T-cell (primary cell): ENCODE data around the gene DPEP1. TPM values are rescaled to one million over a fixed set of nuclear protein-coding genes. Genes with fewer than 3 reads are reported as not detected.

Experiments used
- ATAC-seq, 4 experiments: fragments of 200-7000 bp in 3 of 4; fragments of 150-1000 bp in 1 of 4; cut with Tn5 transposase; replicated peaks in 1 of 4; 1 replicate in 3 of 4; 2 replicates in 1 of 4; pipeline ENCODE4 v1.10.0; 2021; ENCODE audit warnings: moderate library complexity in 3 of 4, mild to moderate bottlenecking in 2 of 4, moderate number of reproducible peaks in 1 of 4
- CTCF ChIA-PET, 2 donors: fragments of 300-600 bp; sonication (Branson Sonifier 250); formaldehyde crosslinking; loops; one replicate each; lab custom pipeline; 2022; ENCODE audit warnings: antibody characterized with exemption in 2 of 2; lab: Charles Lee
- POLR2A ChIA-PET, 2 donors: fragments of 300-600 bp; sonication (Branson Sonifier 250); formaldehyde crosslinking; loops; one replicate each; lab custom pipeline; 2022; ENCODE audit warnings: antibody characterized with exemption in 2 of 2; lab: Charles Lee
- DNase-seq, 35 experiments: peaks; one replicate each; pipeline versions ENCODE4 v3.0.0 to v3.0.0-alpha.2; 2013 to 2023
- H3K27ac ChIP-seq: one replicate; pipeline ENCODE4 v1.5.1; 2013; ENCODE audit warnings: low read length
- H3K27me3 ChIP-seq, 2 experiments: replicated peaks in 1 of 2; 1 replicate in 1 of 2; 2 replicates in 1 of 2; pipeline versions ENCODE4 v1.6.1 to v1.7.0; 2013; ENCODE audit warnings: low read length in 1 of 2, mixed read lengths in 1 of 2; ENCODE audit not compliant: control insufficient read depth in 2 of 2, insufficient read depth in 2 of 2; ENCODE audit errors: extremely low read depth in 1 of 2
- H3K36me3 ChIP-seq, 2 donors: 1 replicate in 1 of 2; 2 replicates in 1 of 2; pipeline versions ENCODE4 v1.6.1 to v1.7.0; 2013; ENCODE audit warnings: low read length in 1 of 2; ENCODE audit not compliant: control insufficient read depth in 2 of 2, insufficient read depth in 1 of 2; ENCODE audit errors: extremely low read depth in 1 of 2
- H3K4me1 ChIP-seq, 2 experiments: 1 replicate in 1 of 2; 2 replicates in 1 of 2; pipeline versions ENCODE4 v1.6.1 to v1.7.0; 2013; ENCODE audit warnings: low read length in 2 of 2, mixed read lengths in 1 of 2; ENCODE audit not compliant: insufficient read depth in 2 of 2, control insufficient read depth in 1 of 2; ENCODE audit errors: extremely low read depth in 1 of 2
- H3K4me3 ChIP-seq, 2 donors: 1 replicate in 1 of 2; 2 replicates in 1 of 2; pipeline versions ENCODE4 v1.5.1 to v1.7.0; 2013; ENCODE audit warnings: mild to moderate bottlenecking in 2 of 2, low read length in 1 of 2, moderate library complexity in 1 of 2; ENCODE audit not compliant: control insufficient read depth in 1 of 2; ENCODE audit errors: extremely low read depth in 1 of 2
- H3K9me3 ChIP-seq: 2 replicates; pipeline ENCODE4 v1.7.0; 2013
- H3K27ac Mint-ChIP-seq, 2 donors: one replicate each; pipeline ENCODE4 v1.8.0; 2020 to 2021; ENCODE audit warnings: mild to moderate bottlenecking in 2 of 2, mixed read lengths in 2 of 2
- H3K27me3 Mint-ChIP-seq, 2 donors: one replicate each; pipeline ENCODE4 v1.8.0; 2021 to 2022; ENCODE audit warnings: mixed read lengths in 2 of 2
- H3K36me3 Mint-ChIP-seq: one replicate; pipeline ENCODE4 v1.8.0; 2021; ENCODE audit warnings: mixed read lengths
- H3K4me1 Mint-ChIP-seq, 3 donors: one replicate each; pipeline ENCODE4 v1.8.0; 2020 to 2022; ENCODE audit warnings: mixed read lengths in 3 of 3, mild to moderate bottlenecking in 1 of 3
- H3K4me3 Mint-ChIP-seq, 3 donors: one replicate each; pipeline ENCODE4 v1.8.0; 2020 to 2022; ENCODE audit warnings: mild to moderate bottlenecking in 3 of 3, mixed read lengths in 3 of 3, moderate library complexity in 3 of 3
- H3K9me3 Mint-ChIP-seq, 3 donors: one replicate each; pipeline ENCODE4 v1.8.0; 2020 to 2022; ENCODE audit warnings: mixed read lengths in 3 of 3
- WGBS: methylation state at CpG from one replicate; pipeline ENCODE4 v1.1.5; 2013; ENCODE audit warnings: missing lambda C conversion rate; ENCODE audit not compliant: insufficient coverage; 5-methylcytosine and 5-hydroxymethylcytosine counted together
- total RNA-seq, 35 experiments: library from RNA in 6 of 35; stranded (reverse) in 6 of 35; fragments of 120-200 nt in 1 of 35; gene quantifications; one replicate each; pipeline versions ENCODE4 v1.2.1 to v1.2.4 and lab custom pipeline; 2013 to 2026

Gene DPEP1
- total RNA-seq, 5 donors from 2014 or later (not counting 1 experiment from before 2014, with no cell fraction given): 0.18 TPM; not detected in 4

GRCh38 chr16:89685916-89686315, 72.5 kb downstream of the DPEP1 start:
- ATAC-seq: no peak

GRCh38 chr16:89686520-89687091, 73.2 kb downstream of the DPEP1 start, which contains the start of gene CDK10:
Gene CDK10 (plus strand): TSS chr16:89686689. CDS start chr16:89686711, 22 bp downstream.
- POLR2A ChIA-PET: interaction anchor here (0.6 to 0.7 kb wide), 3 partner anchors 28 to 187 kb away, joined by 3 read pairs; partner anchors contain the start of gene TCF25 (in 1 of the 2)
- CTCF ChIA-PET: interaction anchor here in 1 of 2 donors (1.5 kb wide), 1 partner anchor 14 kb away, joined by 18 read pairs; no protein-coding TSS in a partner anchor
- H3K4me3 ChIP-seq: peak within 1 kb of the TSS; percentile 67 to 90
- under 1% methylated on average over 61 of the region's 67 CpGs for WGBS
- ATAC-seq (peak; percentile 91 to 95 (median 94)), DNase-seq (peak; percentile 63 to 91 (median 79))
- H3K27me3 Mint-ChIP-seq: no peaks in the 10 kb centered on the region
- H3K27ac ChIP-seq: peak within 1 kb of the TSS; percentile 63
- peaks cover 7 to 20% of the 10 kb centered on the region in 2 experiments for H3K4me1 ChIP-seq
- H3K4me3 Mint-ChIP-seq: peak within 1 kb of the TSS; percentile 86 to 94 (median 91)
- no peaks in the 10 kb centered on the region for H3K27me3 ChIP-seq
- H3K9me3 ChIP-seq: no peaks in the 10 kb centered on the region
- H3K36me3 ChIP-seq: peaks cover 4 to 10% of the 10 kb centered on the region in 2 donors
- H3K4me1 Mint-ChIP-seq: peaks cover 15 to 19% (median 17%) of the 10 kb centered on the region in 3 donors
- no peaks in the 10 kb centered on the region for H3K9me3 Mint-ChIP-seq
- H3K27ac Mint-ChIP-seq: peak within 1 kb of the TSS; percentile 91
- peaks cover 5% of the 10 kb centered on the region for H3K36me3 Mint-ChIP-seq

More at GRCh38 chr16:89685916-89686315, 72.5 kb downstream of the DPEP1 start:
- no peak overlapping the region for H3K27ac ChIP-seq
- ChIA-PET POLR2A (no interaction called here), CTCF (interaction anchor here in 1 of 2 donors (1.5 kb wide), 1 partner anchor 15 kb away, joined by 18 read pairs; no protein-coding TSS in a partner anchor)
- WGBS: no CpG with 5 or more reads among the region's 1 CpG
- DNase-seq: no peak
- no peaks in the 10 kb centered on the region for H3K27me3 ChIP-seq
- Mint-ChIP-seq H3K4me1 (peaks cover 15 to 19% (median 17%) of the 10 kb centered on the region in 3 donors), H3K9me3 (no peaks in the 10 kb centered on the region), H3K27ac (peak overlapping the region in 1 of 2 donors; percentile 23), H3K36me3 (peaks cover 5% of the 10 kb centered on the region), H3K4me3 (peak overlapping the region; percentile 51 to 91 (median 86)), H3K27me3 (no peaks in the 10 kb centered on the region)
- H3K9me3 ChIP-seq: no peaks in the 10 kb centered on the region
- peaks cover 0 to 6% of the 10 kb centered on the region in 2 donors for H3K36me3 ChIP-seq
- peaks cover 7 to 20% of the 10 kb centered on the region in 2 experiments for H3K4me1 ChIP-seq
- no peak overlapping the region for H3K4me3 ChIP-seq

- POLR2A ChIA-PET: interaction anchor here (0.6 to 0.7 kb wide), 3 partner anchors 29 to 186 kb away, joined by 3 read pairs; partner anchors contain the start of gene TCF25 (in 1 of the 2)
- whole genome bisulfite sequencing: 24% methylated on average over 36 of the region's 42 CpGs
- no peak for ATAC-seq
- peak in 2 of 35 experiments; percentile 16 to 26 for DNase-seq
- Mint-ChIP-seq H3K4me1 (peaks cover 15 to 19% (median 17%) of the 10 kb centered on the region in 3 donors), H3K4me3 (peak overlapping the region; percentile 86 to 94 (median 91)), H3K36me3 (peaks cover 5% of the 10 kb centered on the region), H3K27ac (peak overlapping the region; percentile 80 to 83), H3K27me3 (no peaks in the 10 kb centered on the region), H3K9me3 (no peaks in the 10 kb centered on the region)
- CTCF ChIA-PET: interaction anchor here in 1 of 2 donors (1.5 kb wide), 1 partner anchor 13 kb away, joined by 18 read pairs; no protein-coding TSS in a partner anchor
- peaks cover 9 to 17% of the 10 kb centered on the region in 2 donors for H3K36me3 ChIP-seq
- H3K4me3 ChIP-seq: peak overlapping the region; percentile 67 to 90
- peak overlapping the region; percentile 63 for H3K27ac ChIP-seq
- no peaks in the 10 kb centered on the region for H3K9me3 ChIP-seq
- no peaks in the 10 kb centered on the region for H3K27me3 ChIP-seq
- H3K4me1 ChIP-seq: peaks cover 7 to 20% of the 10 kb centered on the region in 2 experiments
Measured at GRCh38 chr16:89687092-89687940, 73.9 kb downstream of the DPEP1 start.

Other genes with a start within 250 kb of the DPEP1 start
- gene ANKRD11, start 123.1 kb upstream of the DPEP1 start, total RNA-seq: 100 to 1,000 TPM; 257 to 294 (median 271) TPM
- 100 to 1,000 TPM; 161 to 203 (median 184) TPM for gene SPG7, start 105.2 kb upstream of the DPEP1 start, total RNA-seq
- gene RPL13, start 53.0 kb upstream of the DPEP1 start, total RNA-seq: 1,000 to 10,000 TPM; 4,444 to 6,530 (median 5,942) TPM
- 1 to 10 TPM; 1.9 to 8.7 (median 5.1) TPM for gene CPNE7, start 37.9 kb upstream of the DPEP1 start, total RNA-seq
- gene CHMP1A, start 44.1 kb downstream of the DPEP1 start, total RNA-seq: 10 to 100 TPM; 73.1 to 97.4 (median 90.4) TPM
- gene SPATA33, start 44.2 kb downstream of the DPEP1 start, total RNA-seq: 10 to 100 TPM in 2 of 5 donors, 1 to 10 TPM in 3; 5.0 to 11.1 (median 8.1) TPM
- 100 to 1,000 TPM; 108 to 163 (median 138) TPM for gene CDK10, start 73.0 kb downstream of the DPEP1 start, total RNA-seq
- gene SPATA2L, start 88.1 kb downstream of the DPEP1 start, total RNA-seq: 10 to 100 TPM; 14.4 to 24.9 (median 15.9) TPM
- 10 to 100 TPM; 15.5 to 28.8 (median 24.5) TPM for gene VPS9D1, start 107.3 kb downstream of the DPEP1 start, total RNA-seq
- gene ZNF276, start 107.9 kb downstream of the DPEP1 start, total RNA-seq: 100 to 1,000 TPM; 131 to 203 (median 195) TPM
- gene FANCA, start 203.0 kb downstream of the DPEP1 start, total RNA-seq: 1 to 10 TPM; 7.1 to 8.3 (median 7.8) TPM
- 1 to 10 TPM in 1 of 5 donors, under 1 TPM in 3, not detected in 1; 0.23 to 1.1 (median 0.56) TPM for gene SPIRE2, start 214.8 kb downstream of the DPEP1 start, total RNA-seq